ENCODE results near the gene INPP4B. TPM values are rescaled to one million over a fixed set of nuclear protein-coding genes. Genes with fewer than 3 reads are reported as not detected.

The INPP4B gene
- total RNA-seq, 1 experiment from 2014 or later: 41.0 TPM

DNA sequence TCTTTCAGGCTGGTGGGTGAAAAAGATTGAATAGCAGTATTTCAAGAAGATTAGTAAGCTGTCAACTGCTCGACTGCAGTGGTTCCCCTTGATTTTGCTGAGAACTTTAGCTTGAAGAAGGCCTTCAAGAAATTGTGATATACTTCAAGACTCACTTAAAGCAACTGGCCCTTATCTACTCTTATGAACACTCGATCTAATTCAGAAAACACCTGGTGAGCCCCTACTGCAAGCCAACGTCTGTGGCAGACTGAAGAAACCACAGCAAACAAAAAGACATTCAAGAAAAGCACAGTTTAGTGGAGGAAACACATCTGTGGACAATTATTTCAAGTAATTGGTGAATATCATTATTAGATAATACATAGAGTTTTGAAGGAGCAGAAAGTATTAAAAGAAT is 119.0 kb downstream of the INPP4B start:
- TF ChIP-seq EZH2phosphoT487 (IDR thresholded peaks at IDR 0.05; ENCODE audit: borderline replicate concordance, low read length): no peak
- TF ChIP-seq EZH2 (IDR thresholded peaks at IDR 0.05; ENCODE audit: low read length, unreplicated experiment): no peak
- TF ChIP-seq, protein P1, sequence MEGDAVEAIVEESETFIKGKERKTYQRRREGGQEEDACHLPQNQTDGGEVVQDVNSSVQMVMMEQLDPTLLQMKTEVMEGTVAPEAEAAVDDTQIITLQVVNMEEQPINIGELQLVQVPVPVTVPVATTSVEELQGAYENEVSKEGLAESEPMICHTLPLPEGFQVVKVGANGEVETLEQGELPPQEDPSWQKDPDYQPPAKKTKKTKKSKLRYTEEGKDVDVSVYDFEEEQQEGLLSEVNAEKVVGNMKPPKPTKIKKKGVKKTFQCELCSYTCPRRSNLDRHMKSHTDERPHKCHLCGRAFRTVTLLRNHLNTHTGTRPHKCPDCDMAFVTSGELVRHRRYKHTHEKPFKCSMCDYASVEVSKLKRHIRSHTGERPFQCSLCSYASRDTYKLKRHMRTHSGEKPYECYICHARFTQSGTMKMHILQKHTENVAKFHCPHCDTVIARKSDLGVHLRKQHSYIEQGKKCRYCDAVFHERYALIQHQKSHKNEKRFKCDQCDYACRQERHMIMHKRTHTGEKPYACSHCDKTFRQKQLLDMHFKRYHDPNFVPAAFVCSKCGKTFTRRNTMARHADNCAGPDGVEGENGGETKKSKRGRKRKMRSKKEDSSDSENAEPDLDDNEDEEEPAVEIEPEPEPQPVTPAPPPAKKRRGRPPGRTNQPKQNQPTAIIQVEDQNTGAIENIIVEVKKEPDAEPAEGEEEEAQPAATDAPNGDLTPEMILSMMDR (conservative IDR thresholded peaks at IDR 0.05; ENCODE audit: low read depth, low read length): no peak
- intact Hi-C loops (cut with micrococcal nuclease): no loop called here
- POLR2A ChIA-PET (ENCODE audit: unreplicated experiment): no interaction called here

DNA sequence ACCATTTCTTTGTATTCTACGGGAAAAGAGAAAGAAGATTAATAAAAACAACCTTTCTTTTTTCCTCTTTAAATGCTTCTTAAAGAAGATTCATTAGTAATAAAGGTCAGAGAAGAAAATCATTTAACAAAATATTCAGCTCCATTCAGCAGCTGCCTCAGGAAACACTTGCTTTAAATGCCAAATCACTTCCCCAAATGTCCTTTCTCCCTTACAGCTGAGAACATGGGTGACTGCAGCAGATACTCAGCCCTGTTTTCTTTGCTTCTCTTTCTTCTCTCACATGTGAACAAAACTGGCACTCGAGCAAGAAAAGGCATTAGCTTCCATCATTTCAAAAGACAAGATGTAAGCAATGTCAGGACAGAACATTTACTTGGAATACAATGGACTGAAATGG is 120.2 kb downstream of the INPP4B start:
- H3K9me3 ChIP-seq (ENCODE audit: low read length): no peaks in the 10 kb centered on the region
- H3K9ac ChIP-seq (ENCODE audit: low read length): no peak overlapping the region
- TF ChIP-seq, protein P1 (conservative IDR thresholded peaks at IDR 0.05; ENCODE audit: low read depth, low read length): no peak
- H3K4me2 ChIP-seq (ENCODE audit: low read length): no peak overlapping the region
- BruUV-seq (replicated peaks): no TSS peak
- no peaks in the 10 kb centered on the region for H3K27me3 ChIP-seq (ENCODE audit: low read length)
- ChIA-PET CTCF (no interaction called here), POLR2A (ENCODE audit: unreplicated experiment) (no interaction called here)
- DNase-seq: no peak
- H3F3A ChIP-seq (ENCODE audit: low read length, unreplicated experiment): no peaks in the 10 kb centered on the region
- no peaks in the 10 kb centered on the region for H3K79me2 ChIP-seq (ENCODE audit: low read length)
- H2AFZ ChIP-seq (ENCODE audit: low read length): no peak overlapping the region
- no peak overlapping the region for H3K27ac ChIP-seq (ENCODE audit: low read length)
- no peaks in the 10 kb centered on the region for H4K20me1 ChIP-seq (ENCODE audit: low read length)
- no peaks in the 10 kb centered on the region for H3K9me2 ChIP-seq (replicated peaks; ENCODE audit: low read length)
- H3K36me3 ChIP-seq (ENCODE audit: low read depth, low read length): 0 out of 2 replicates have a peak, but pooled peaks cover 2% of the 10 kb centered on the region
- intact Hi-C loops (cut with micrococcal nuclease): no loop called here
- H3K4me1 ChIP-seq (ENCODE audit: insufficient read depth, low read length): peaks cover 12% of the 10 kb centered on the region
- no peak overlapping the region for H3K4me3 ChIP-seq (ENCODE audit: low read length)
- ATAC-seq: no peak

More for the DNA sequence above, 119.0 kb downstream of the INPP4B start:
- H3K9me2 ChIP-seq (replicated peaks; ENCODE audit: low read length): no peaks in the 10 kb centered on the region
- H3K27me3 ChIP-seq (ENCODE audit: low read length): no peaks in the 10 kb centered on the region
- H3K4me3 ChIP-seq (ENCODE audit: low read length): no peak overlapping the region
- H3F3A ChIP-seq (ENCODE audit: low read length, unreplicated experiment): no peaks in the 10 kb centered on the region
- no peaks in the 10 kb centered on the region for H4K20me1 ChIP-seq (ENCODE audit: low read length)
- no peaks in the 10 kb centered on the region for H3K9me3 ChIP-seq (ENCODE audit: low read length)
- no TSS peak for BruUV-seq (replicated peaks)
- no peak overlapping the region for H3K4me2 ChIP-seq (ENCODE audit: low read length)
- DNase-seq: no peak
- H3K27ac ChIP-seq (ENCODE audit: low read length): no peak overlapping the region
- no peaks in the 10 kb centered on the region for H3K4me1 ChIP-seq (ENCODE audit: insufficient read depth, low read length)
- H3K79me2 ChIP-seq (ENCODE audit: low read length): no peaks in the 10 kb centered on the region
- H3K9ac ChIP-seq (ENCODE audit: low read length): no peak overlapping the region
- H2AFZ ChIP-seq (ENCODE audit: low read length): no peak overlapping the region
- CTCF ChIA-PET: no interaction called here
- no peak for ATAC-seq
- 0 out of 2 replicates have a peak, but pooled peaks cover 2% of the 10 kb centered on the region for H3K36me3 ChIP-seq (ENCODE audit: low read depth, low read length)

DNA sequence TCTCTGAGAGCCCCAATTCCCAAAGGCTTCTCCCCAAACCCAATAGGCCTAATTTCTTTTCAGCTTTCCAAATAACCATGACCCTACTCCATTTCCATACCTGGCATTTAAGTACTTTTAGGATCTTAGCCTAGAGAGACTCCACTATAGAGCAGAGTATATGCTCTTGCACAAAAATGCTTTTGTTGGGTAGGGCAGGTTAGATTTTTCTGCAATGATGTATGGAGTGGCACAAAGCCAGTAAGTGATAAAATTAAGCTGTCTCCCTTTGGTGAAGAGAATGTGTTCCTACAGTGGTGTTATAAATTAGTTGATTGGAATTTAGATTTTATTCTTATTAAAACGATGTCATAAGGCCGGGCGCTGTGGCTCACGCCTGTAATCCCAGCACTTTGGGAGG is 124.9 kb downstream of the INPP4B start:
- Histone ChIP-seq H3K4me1 (ENCODE audit: insufficient read depth, low read length) (peaks cover 33% of the 10 kb centered on the region), H2AFZ (ENCODE audit: low read length) (peak overlapping the region; percentile 59), H3K9me3 (ENCODE audit: low read length) (no peaks in the 10 kb centered on the region), H3F3A (ENCODE audit: low read length, unreplicated experiment) (no peaks in the 10 kb centered on the region), H3K9ac (ENCODE audit: low read length) (peak overlapping the region; percentile 46), H3K9me2 (replicated peaks; ENCODE audit: low read length) (no peaks in the 10 kb centered on the region), H3K4me2 (ENCODE audit: low read length) (peak overlapping the region; percentile 79), H4K20me1 (ENCODE audit: low read length) (no peaks in the 10 kb centered on the region), H3K27ac (ENCODE audit: low read length) (peak overlapping the region; percentile 81), H3K79me2 (ENCODE audit: low read length) (no peaks in the 10 kb centered on the region), H3K27me3 (ENCODE audit: low read length) (no peaks in the 10 kb centered on the region), H3K4me3 (ENCODE audit: low read length) (peak overlapping the region; percentile 28; the same call in 1 of the 2 replicates), H3K36me3 (ENCODE audit: low read depth, low read length) (0 out of 2 replicates have a peak, but pooled peaks cover 2% of the 10 kb centered on the region)
- TF ChIP-seq EZH2phosphoT487 (IDR thresholded peaks at IDR 0.05; ENCODE audit: borderline replicate concordance, low read length) (no peak), EZH2 (IDR thresholded peaks at IDR 0.05; ENCODE audit: low read length, unreplicated experiment) (no peak)
- TF ChIP-seq, protein P1 (conservative IDR thresholded peaks at IDR 0.05; ENCODE audit: low read depth, low read length): no peak
- intact Hi-C loops (cut with micrococcal nuclease): loop anchor here (2.0 kb wide), 1 partner anchor 316 kb away; no protein-coding TSS in a partner anchor
- ChIA-PET CTCF (no interaction called here), POLR2A (ENCODE audit: unreplicated experiment) (interaction anchor here (0.6 kb wide), 1 partner anchor 247 kb away, joined by 4 read pairs; no protein-coding TSS in a partner anchor)
- no TSS peak for BruUV-seq (replicated peaks)
- ATAC-seq: peak; percentile 76
- DNase-seq: peak; percentile 91

All from PC-3 (cell line).